SHP77 (cell line): ENCODE results near the gene KRTAP2-1.
"Not testable (repeated sequence)": the region's sequence is repeated elsewhere in the genome, so short reads cannot be mapped to it uniquely, and the experiment has no call there.

Experiments
- DNase-seq, 2 experiments: peaks; one replicate each; lab custom pipeline; 2025; lab: John Stamatoyannopoulos, UW

Gene KRTAP2-1

GRCh38 chr17:41046735-41047465 is at the start of gene KRTAP2-1:
Gene KRTAP2-1, minus strand, starts transcription at chr17:41047316. Its CDS starts 49 bp downstream, at chr17:41047267.
- DNase-seq: not testable (repeated sequence)

GRCh38 chr17:41096055-41096454 is 48.9 kb upstream of the KRTAP2-1 start:
- no peak for DNase-seq

- DNase-seq: not testable (repeated sequence)
Observed at GRCh38 chr17:41088760-41089352, 41.7 kb upstream of the KRTAP2-1 start.

- not testable (repeated sequence) for DNase-seq
Observed at GRCh38 chr17:41084100-41084856, 37.2 kb upstream of the KRTAP2-1 start, which contains the start of gene KRTAP4-7. Gene KRTAP4-7, plus strand, starts transcription at chr17:41084150. Its CDS starts 57 bp downstream, at chr17:41084207.

GRCh38 chr17:41083427-41083826 is 36.3 kb upstream of the KRTAP2-1 start:
- DNase-seq: not testable (repeated sequence)

- no peak for DNase-seq
Observed at GRCh38 chr17:41082626-41083025, 35.5 kb upstream of the KRTAP2-1 start.

GRCh38 chr17:41076788-41077187 is 29.7 kb upstream of the KRTAP2-1 start:
- DNase-seq: no peak

GRCh38 chr17:41073676-41074075 is 26.6 kb upstream of the KRTAP2-1 start:
- no peak for DNase-seq

GRCh38 chr17:41071606-41072360 is 24.7 kb upstream of the KRTAP2-1 start:
- DNase-seq: no peak

GRCh38 chr17:41069031-41069430 is 21.9 kb upstream of the KRTAP2-1 start:
- DNase-seq: no peak

- DNase-seq: no peak
Observed at GRCh38 chr17:41067281-41067680, 20.2 kb upstream of the KRTAP2-1 start.

- DNase-seq: no peak
Observed at GRCh38 chr17:41065829-41066624, 18.9 kb upstream of the KRTAP2-1 start, which contains the start of gene KRTAP2-4. Gene KRTAP2-4, minus strand, starts transcription at chr17:41065879. Its CDS starts 34 bp downstream, at chr17:41065845.

- not testable (repeated sequence) for DNase-seq
Observed at GRCh38 chr17:41065016-41065689, 18.0 kb upstream of the KRTAP2-1 start.

- no peak for DNase-seq
Observed at GRCh38 chr17:41064301-41064700, 17.2 kb upstream of the KRTAP2-1 start.

- DNase-seq: no peak
Observed at GRCh38 chr17:41063449-41063848, 16.3 kb upstream of the KRTAP2-1 start.

- DNase-seq: no peak
Observed at GRCh38 chr17:41061964-41062363, 14.8 kb upstream of the KRTAP2-1 start.

- no peak for DNase-seq
Observed at GRCh38 chr17:41060052-41060604, 13.0 kb upstream of the KRTAP2-1 start, which contains the start of gene KRTAP2-3. Gene KRTAP2-3, minus strand, starts transcription at chr17:41060114. Its CDS starts 64 bp downstream, at chr17:41060050.

GRCh38 chr17:41059276-41060051 is 12.3 kb upstream of the KRTAP2-1 start:
- not testable (repeated sequence) for DNase-seq

- no peak for DNase-seq
Observed at GRCh38 chr17:41058741-41059140, 11.6 kb upstream of the KRTAP2-1 start.
